Astrocyte of the cerebellum (primary cell): ENCODE data around the gene GALNT1.

Experiments
- DNase-seq: peaks from one replicate; pipeline ENCODE4 v3.0.0-alpha.2; 2011; ENCODE audit warnings: low read depth
- H3K4me3 ChIP-seq: 2 replicates; pipeline ENCODE4 v1.5.1; 2011; ENCODE audit warnings: mild to moderate bottlenecking, low read depth, low read length, moderate library complexity
- in situ Hi-C: cut with HindIII; loops from 2 replicates; pipeline ENCODE4 v1.10.0; 2017; ENCODE audit warnings: low sequenced_read_pairs
- TF ChIP-seq, protein P1 (sequence below): IDR thresholded peaks from 2 replicates; pipeline ENCODE4 v1.5.1; 2012; ENCODE audit warnings: low read length, low read depth, moderate library complexity, mild to moderate bottlenecking; ENCODE audit errors: missing control alignments

Gene GALNT1

DNA sequence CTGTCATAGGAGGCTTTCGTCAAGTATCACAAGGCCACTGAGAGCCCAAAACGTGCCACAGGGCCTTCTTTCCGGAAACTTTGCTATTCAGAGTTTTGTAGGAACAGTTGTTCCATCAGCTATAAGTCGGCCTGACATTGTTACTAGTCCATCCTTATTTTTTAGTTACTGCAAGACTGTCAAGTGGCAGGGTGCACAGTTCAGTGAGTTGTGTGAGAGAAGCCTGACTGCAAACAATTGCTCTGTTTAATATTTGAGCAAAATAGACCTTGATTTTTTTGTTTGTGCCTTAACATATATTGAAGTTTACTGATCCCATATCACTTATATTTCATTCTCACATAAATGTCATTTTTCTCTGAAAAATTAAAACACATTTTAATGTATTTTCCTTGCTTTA is 110.1 kb downstream of the GALNT1 start:
- DNase-seq: no peak
- H3K4me3 ChIP-seq: no peak overlapping the region
- TF ChIP-seq, protein P1, sequence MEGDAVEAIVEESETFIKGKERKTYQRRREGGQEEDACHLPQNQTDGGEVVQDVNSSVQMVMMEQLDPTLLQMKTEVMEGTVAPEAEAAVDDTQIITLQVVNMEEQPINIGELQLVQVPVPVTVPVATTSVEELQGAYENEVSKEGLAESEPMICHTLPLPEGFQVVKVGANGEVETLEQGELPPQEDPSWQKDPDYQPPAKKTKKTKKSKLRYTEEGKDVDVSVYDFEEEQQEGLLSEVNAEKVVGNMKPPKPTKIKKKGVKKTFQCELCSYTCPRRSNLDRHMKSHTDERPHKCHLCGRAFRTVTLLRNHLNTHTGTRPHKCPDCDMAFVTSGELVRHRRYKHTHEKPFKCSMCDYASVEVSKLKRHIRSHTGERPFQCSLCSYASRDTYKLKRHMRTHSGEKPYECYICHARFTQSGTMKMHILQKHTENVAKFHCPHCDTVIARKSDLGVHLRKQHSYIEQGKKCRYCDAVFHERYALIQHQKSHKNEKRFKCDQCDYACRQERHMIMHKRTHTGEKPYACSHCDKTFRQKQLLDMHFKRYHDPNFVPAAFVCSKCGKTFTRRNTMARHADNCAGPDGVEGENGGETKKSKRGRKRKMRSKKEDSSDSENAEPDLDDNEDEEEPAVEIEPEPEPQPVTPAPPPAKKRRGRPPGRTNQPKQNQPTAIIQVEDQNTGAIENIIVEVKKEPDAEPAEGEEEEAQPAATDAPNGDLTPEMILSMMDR: no peak
- in situ Hi-C loops: no loop called here

DNA sequence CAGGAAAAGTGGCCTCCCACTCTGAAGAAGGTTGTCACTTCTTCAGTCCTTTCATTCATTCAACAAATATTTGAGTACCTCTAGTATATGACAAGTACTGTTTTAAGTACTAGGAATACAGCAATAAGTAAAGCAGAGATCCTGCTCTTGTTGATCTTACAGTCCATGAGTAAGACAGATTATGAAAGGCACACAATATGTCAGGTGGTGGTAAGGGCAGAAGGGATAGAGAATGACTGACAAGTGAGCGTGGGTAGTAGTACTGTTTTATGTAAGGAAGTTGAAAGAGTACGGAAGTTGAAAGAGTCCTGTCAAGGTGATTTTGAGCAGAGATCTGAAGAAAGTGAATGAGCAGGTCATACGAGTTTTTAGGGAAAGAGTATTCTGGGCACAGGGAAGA is 111.3 kb downstream of the GALNT1 start:
- in situ Hi-C loops: no loop called here
- no peak for DNase-seq
- TF ChIP-seq, protein P1: no peak
- H3K4me3 ChIP-seq: no peak overlapping the region

DNA sequence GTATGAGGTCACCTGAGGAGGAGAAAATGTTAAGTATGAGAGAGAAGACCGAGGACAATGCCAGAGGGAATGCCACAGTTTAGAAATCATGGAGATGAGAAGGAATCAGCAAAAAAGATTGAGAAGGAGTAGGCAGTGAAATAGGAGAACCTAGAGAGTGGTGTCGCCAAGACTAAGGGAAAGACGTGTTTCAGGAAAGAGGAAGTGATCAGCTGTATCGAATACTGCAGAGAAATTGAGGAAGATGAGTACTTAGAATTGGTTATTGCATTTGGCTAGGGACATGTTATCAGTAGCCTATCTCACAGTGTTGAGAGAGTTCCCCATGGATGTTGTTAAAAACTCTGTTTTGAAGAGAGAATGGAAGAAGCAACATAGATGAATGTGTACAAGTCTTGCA is 112.3 kb downstream of the GALNT1 start:
- no peak overlapping the region for H3K4me3 ChIP-seq
- in situ Hi-C loops: no loop called here
- TF ChIP-seq, protein P1: no peak
- DNase-seq: no peak

DNA sequence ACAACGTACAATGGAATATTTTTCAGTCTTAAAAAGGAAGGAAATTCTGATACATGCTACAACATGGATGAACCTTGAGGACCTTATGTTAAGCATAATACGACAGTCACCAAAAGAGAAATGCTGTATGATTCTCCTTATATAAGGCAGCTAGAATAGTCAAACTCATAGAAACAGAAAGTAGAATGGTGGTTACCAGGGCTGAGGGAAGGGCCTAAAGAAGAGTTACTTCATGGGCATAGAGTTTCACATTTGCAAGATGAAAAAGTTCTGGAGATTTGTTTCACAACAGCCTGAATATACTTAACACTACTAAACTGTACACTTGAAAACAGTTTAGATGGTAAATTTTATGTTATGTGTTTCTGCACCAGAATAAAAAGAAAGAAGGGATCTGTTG is 113.3 kb downstream of the GALNT1 start:
- no peak for DNase-seq
- H3K4me3 ChIP-seq: no peak overlapping the region
- TF ChIP-seq, protein P1: no peak
- in situ Hi-C loops: no loop called here

DNA sequence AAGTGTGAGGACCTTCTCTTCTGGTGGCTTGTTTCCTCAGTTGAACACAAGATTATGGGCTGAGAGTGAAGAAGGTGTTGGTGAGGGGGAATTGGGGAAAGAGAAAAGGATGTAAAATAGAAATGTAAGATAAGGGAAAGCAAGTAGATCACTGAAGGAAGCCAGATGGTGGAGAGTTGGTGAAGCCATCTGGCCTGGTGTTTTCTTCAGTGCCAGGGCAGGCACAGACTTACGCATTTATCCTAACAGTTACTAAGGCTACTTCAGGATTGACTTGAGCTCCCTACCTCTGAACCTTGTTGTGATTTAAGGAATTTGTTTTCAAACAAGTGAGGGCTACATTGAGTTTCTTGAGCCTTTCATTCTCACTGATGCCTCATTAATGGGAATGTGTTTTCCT is 113.8 kb downstream of the GALNT1 start:
- in situ Hi-C loops: no loop called here
- TF ChIP-seq, protein P1: no peak
- DNase-seq: no peak
- H3K4me3 ChIP-seq: no peak overlapping the region

DNA sequence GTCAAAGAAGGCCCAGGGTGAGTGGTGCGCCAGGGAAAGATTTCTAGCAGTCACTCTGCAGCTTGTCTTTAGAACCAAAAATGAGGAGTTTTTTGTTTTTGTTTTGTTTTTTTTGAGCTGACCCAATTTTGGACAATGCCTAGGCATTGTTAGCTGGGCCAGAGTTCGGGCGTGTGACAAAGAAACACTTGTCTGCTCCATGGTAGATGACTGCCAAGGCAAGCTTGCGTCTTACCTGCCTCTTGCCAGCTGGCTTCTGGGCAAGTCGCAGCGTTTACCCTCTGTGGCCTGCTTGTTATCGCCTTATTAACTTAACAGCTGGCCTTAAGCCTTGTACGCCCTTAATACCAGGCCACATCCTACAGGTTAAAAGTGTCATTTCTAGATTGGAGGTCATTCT is 114.3 kb downstream of the GALNT1 start:
- TF ChIP-seq, protein P1: no peak
- H3K4me3 ChIP-seq: no peak overlapping the region
- in situ Hi-C loops: no loop called here

DNA sequence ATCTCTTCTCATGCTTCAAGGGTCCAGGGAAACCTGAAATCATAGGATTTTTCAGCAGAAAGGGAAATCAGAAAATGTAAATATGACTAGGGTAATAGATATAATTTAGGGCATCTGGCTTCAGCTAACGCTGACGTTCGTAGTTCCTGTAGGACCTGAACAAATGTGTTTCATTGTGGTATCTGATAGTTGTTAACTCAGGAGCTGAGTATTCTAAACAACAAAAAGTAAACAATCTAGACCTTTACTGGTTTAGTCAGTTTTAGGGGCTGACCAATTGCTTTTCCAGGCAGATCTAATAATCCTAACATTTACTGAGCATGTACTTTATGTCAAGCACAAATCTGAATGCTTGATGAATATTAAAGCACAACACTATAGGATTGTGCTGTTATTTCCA is 114.8 kb downstream of the GALNT1 start:
- in situ Hi-C loops: no loop called here
- TF ChIP-seq, protein P1: no peak
- DNase-seq: no peak
- no peak overlapping the region for H3K4me3 ChIP-seq

More for the DNA sequence above, 114.3 kb downstream of the GALNT1 start:
- no peak for DNase-seq
